Kidney (tissue), 14 donors: ENCODE results near the gene ZNF814. TPM values are rescaled to one million over a fixed set of nuclear protein-coding genes. Genes with fewer than 3 reads are reported as not detected.
A peak's percentile ranks its signal among the peaks of the same experiment; 100 is the strongest.

Source experiments
- DNase-seq, 5 donors: peaks; one replicate each; pipeline ENCODE4 v3.0.0-alpha.2; 2013 to 2020
- FAIRE-seq: peaks from 2 replicates; lab custom pipeline; 2012; peaks lifted over from hg19 to GRCh38; lab: Jason Lieb, UNC
- H3K27ac ChIP-seq, 2 donors: one replicate each; pipeline ENCODE4 v1.7.0; 2013; ENCODE audit warnings: low read depth in 2 of 2, low read length in 2 of 2, inconsistent platforms in 1 of 2
- H3K27me3 ChIP-seq: one replicate; pipeline ENCODE4 v1.7.1; 2013; ENCODE audit warnings: low read length, inconsistent platforms; ENCODE audit not compliant: control insufficient read depth, insufficient read depth
- H3K36me3 ChIP-seq, 3 donors: one replicate each; pipeline versions ENCODE4 v1.7.0 to v1.7.1; 2013; ENCODE audit warnings: low read length in 3 of 3, control low read depth in 1 of 3, inconsistent platforms in 1 of 3; ENCODE audit not compliant: insufficient read depth in 3 of 3, control insufficient read depth in 2 of 3
- H3K4me1 ChIP-seq, 3 donors: one replicate each; pipeline versions ENCODE4 v1.7.0 to v1.7.1; 2013; ENCODE audit warnings: low read length in 3 of 3, inconsistent platforms in 1 of 3, low read depth in 1 of 3; ENCODE audit not compliant: control insufficient read depth in 2 of 3, insufficient read depth in 2 of 3
- H3K4me3 ChIP-seq, 3 donors: one replicate each; pipeline versions ENCODE4 v1.7.0 to v1.8.1; 2013; ENCODE audit warnings: low read length in 3 of 3, control low read depth in 1 of 3, inconsistent platforms in 1 of 3
- H3K9ac ChIP-seq, 3 donors: one replicate each; pipeline versions ENCODE4 v1.7.0 to v1.7.1; 2013; ENCODE audit warnings: low read length in 3 of 3, control low read depth in 1 of 3, inconsistent platforms in 1 of 3
- H3K9me3 ChIP-seq, 3 donors: one replicate each; pipeline versions ENCODE4 v1.7.0 to v1.7.1; 2013; ENCODE audit warnings: low read length in 3 of 3, control low read depth in 1 of 3, inconsistent platforms in 1 of 3; ENCODE audit not compliant: control insufficient read depth in 2 of 3, insufficient read depth in 1 of 3
- CTCF ChIP-seq: IDR thresholded peaks from 3 replicates; pipeline ENCODE4 v1.5.1; 2012; ENCODE audit warnings: mild to moderate bottlenecking, moderate library complexity, borderline replicate concordance; ENCODE audit not compliant: insufficient read depth; ENCODE audit errors: extremely low read depth
- intact Hi-C: fragments of 100-400 bp; cut with DNase I; formaldehyde crosslinking; loops from one replicate; pipeline ENCODE4 v1.11.1; 2022
- polyA plus RNA-seq: library from polyadenylated mRNA; stranded (reverse); fragments of 350-450 nt; fragmentation: Illumina TruSeq; extraction: RNeasy Lipid Tissue Mini Kit (QIAGEN cat#74804); gene quantifications from one replicate; pipeline ENCODE4 v1.2.3, GENCODE V29; 2014; ENCODE audit warnings: low read depth, low replicate concordance; ENCODE audit not compliant: insufficient read depth
- total RNA-seq: library from RNA; stranded (reverse); fragmentation: NEBNext Ultra II Directional; extraction: Animal tissue kit (Norgen Biotek cat#: 25700); gene quantifications from one replicate; pipeline ENCODE4 v1.2.1, GENCODE V29; 2021
- donor health status: control.
- donor health status: control.
- donor health status: control.
- donor health status: control.
- donor health status: control.
- donor health status: DM: yes; HTN: yes; CAD: no.
- donor health status: Normal renal cell carcinoma (clear cell type).

The ZNF814 gene
- total and polyA plus RNA-seq, 2 donors from 2014 or later, result 26.7 to 27.7 TPM

DNA sequence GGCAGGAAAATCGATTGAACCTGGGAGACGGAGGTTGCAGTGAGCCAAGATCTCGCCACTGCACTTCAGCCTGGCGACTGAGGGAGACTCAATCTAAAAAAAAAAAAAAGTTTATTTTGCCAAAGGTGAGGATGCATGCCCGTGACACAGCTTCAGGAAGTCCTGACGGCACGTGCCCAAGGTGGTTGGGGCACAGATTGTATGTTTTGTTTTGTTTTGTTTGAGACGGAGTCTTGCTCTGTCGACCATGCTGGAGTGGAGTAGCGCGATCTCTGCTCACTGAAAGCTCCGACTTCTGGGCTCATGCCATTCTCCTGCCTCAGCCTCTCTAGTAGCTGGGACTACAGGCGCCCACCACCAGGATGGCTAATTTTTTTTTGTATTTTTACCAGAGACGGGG lies 70.9 kb downstream of the ZNF814 start:
- no peak for FAIRE-seq
- Histone ChIP-seq H3K4me3 (no peak overlapping the region), H3K9ac (no peak overlapping the region), H3K36me3 (peaks cover 0 to 2% (median 0%) of the 10 kb centered on the region in 3 donors), H3K9me3 (no peaks in the 10 kb centered on the region), H3K27me3 (no peaks in the 10 kb centered on the region), H3K4me1 (peaks cover 3 to 9% (median 4%) of the 10 kb centered on the region in 3 donors), H3K27ac (no peak overlapping the region)
- no peak for TF ChIP-seq CTCF
- intact Hi-C loops, result no loop called here
- no peak for DNase-seq

DNA sequence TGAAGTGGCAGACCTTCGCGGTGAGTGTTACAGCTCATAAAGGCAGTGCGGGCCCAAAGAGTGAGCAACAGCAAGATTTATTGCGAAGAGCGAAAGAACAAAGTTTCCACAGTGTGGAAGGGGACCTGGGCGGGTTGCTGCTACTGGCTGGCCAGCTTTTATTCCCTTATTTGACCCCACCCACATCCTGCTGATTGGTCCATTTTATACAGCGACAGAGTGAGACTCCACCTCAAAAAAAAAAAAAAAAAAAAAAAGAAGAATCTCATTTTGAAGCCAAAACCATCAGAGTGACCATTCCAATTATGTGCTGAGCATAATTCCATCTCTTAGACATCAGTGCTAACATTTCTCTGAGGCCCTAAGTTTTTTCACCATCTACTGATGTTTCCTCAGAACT lies 72.2 kb downstream of the ZNF814 start:
- DNase-seq (peak in 2 of 5 donors; percentile 34 to 37), FAIRE-seq (no peak)
- Histone ChIP-seq H3K4me1 (peaks cover 3 to 13% (median 4%) of the 10 kb centered on the region in 3 donors), H3K9me3 (no peaks in the 10 kb centered on the region), H3K27ac (no peak overlapping the region), H3K27me3 (no peaks in the 10 kb centered on the region), H3K4me3 (no peak overlapping the region), H3K36me3 (peaks cover 0 to 5% (median 0%) of the 10 kb centered on the region in 3 donors), H3K9ac (no peak overlapping the region)
- intact Hi-C loops, result no loop called here
- no peak for TF ChIP-seq CTCF

DNA sequence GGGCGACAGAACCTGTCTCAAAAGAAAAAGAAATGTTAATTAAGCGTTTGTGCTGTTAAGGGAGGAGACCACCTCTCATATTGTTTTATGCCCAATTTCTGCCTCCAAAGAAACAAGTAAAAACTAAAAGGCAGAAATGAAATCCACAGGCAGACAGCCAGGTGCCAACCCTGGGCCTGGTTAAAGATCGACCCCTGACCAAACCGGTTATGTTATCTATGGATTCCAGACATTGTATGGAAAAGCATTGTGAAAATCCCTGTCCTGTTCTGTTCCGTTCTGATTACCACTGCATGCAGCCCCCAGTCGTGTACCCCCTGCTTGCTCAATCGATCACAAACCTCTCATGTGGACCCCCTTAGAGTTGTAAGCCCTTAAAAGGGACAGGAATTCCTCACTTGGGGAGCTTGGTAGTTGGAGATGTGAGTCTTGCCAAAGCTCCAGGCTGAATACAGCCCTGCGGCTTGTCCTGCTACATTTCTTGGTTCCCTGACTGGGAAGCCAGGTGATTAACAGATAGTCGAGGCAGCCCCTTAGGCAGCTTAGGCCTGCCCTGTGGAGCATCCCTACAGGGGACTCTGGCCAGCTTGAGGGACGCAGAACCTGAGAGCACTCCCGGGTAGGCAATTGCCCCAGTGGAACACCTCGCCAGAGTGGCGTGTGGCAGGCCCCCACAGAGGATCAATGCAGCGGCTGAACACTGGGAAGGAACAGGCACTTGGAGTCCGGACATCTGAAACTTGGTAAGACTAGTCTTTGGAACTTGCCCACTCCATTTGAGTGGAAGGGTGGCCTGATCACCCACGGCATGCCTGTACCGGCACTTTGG lies 73.4 kb downstream of the ZNF814 start:
- Histone ChIP-seq H3K4me1 (peaks cover under 1 to 12% (median 3%) of the 10 kb centered on the region in 3 donors), H3K27me3 (no peaks in the 10 kb centered on the region), H3K9me3 (no peaks in the 10 kb centered on the region), H3K9ac (peak overlapping the region in 1 of 3 donors; percentile 38), H3K4me3 (peak overlapping the region in 2 of 3 donors; percentile 11 to 98), H3K27ac (peak overlapping the region in 1 of 2 donors; percentile 8), H3K36me3 (peaks cover 0 to 5% (median 0%) of the 10 kb centered on the region in 3 donors)
- intact Hi-C loops, result no loop called here
- peak in 2 of 5 donors; percentile 24 to 29 for DNase-seq
- no peak for TF ChIP-seq CTCF
- FAIRE-seq, result no peak
